Astrocyte (in vitro differentiated cells and primary cell): ENCODE measurements around the gene AGRN. TPM values are rescaled to one million over a fixed set of nuclear protein-coding genes. Genes with fewer than 3 reads are reported as not detected.

Experiments used
- DNase-seq: peaks from one replicate; pipeline ENCODE4 v3.0.0-alpha.2; 2010; ENCODE audit warnings: low read depth
- FAIRE-seq: peaks from 2 replicates; lab custom pipeline; 2011; peaks lifted over from hg19 to GRCh38; lab: Jason Lieb, UNC
- H2AFZ ChIP-seq: 2 replicates; pipeline ENCODE4 v1.6.0; 2012; ENCODE audit warnings: low read depth, low read length, inconsistent platforms
- H3K27ac ChIP-seq: 2 replicates; pipeline ENCODE4 v1.5.1; 2011; ENCODE audit warnings: low read depth, low read length, inconsistent platforms
- H3K27me3 ChIP-seq: 2 replicates; pipeline ENCODE4 v1.6.0; 2011; ENCODE audit warnings: low read length, inconsistent platforms; ENCODE audit not compliant: insufficient read depth
- H3K36me3 ChIP-seq: 2 replicates; pipeline ENCODE4 v1.5.1; 2011; ENCODE audit warnings: low read length, inconsistent platforms; ENCODE audit not compliant: insufficient read depth
- H3K4me1 ChIP-seq: 2 replicates; pipeline ENCODE4 v1.5.1; 2011; ENCODE audit warnings: low read length, inconsistent platforms; ENCODE audit not compliant: insufficient read depth
- H3K4me2 ChIP-seq: 2 replicates; pipeline ENCODE4 v1.6.0; 2012; ENCODE audit warnings: low read length, inconsistent platforms
- H3K4me3 ChIP-seq: 2 replicates; pipeline ENCODE4 v1.5.1; 2011; ENCODE audit warnings: low read depth, mild to moderate bottlenecking, low read length, inconsistent platforms; ENCODE audit not compliant: insufficient read depth
- H3K79me2 ChIP-seq: 2 replicates; pipeline ENCODE4 v1.6.0; 2012; ENCODE audit warnings: mild to moderate bottlenecking, low read length, inconsistent platforms; ENCODE audit not compliant: insufficient read depth
- H3K9ac ChIP-seq: 2 replicates; pipeline ENCODE4 v1.6.0; 2012; ENCODE audit warnings: mild to moderate bottlenecking, low read length, inconsistent platforms
- H3K9me3 ChIP-seq: 2 replicates; pipeline ENCODE4 v1.5.1; 2012; ENCODE audit warnings: low read depth, mild to moderate bottlenecking, low read length, inconsistent platforms; ENCODE audit not compliant: insufficient read depth
- H4K20me1 ChIP-seq: 2 replicates; pipeline ENCODE4 v1.6.0; 2012; ENCODE audit warnings: low read length, inconsistent platforms; ENCODE audit not compliant: insufficient read depth
- H3K27ac Mint-ChIP-seq: one replicate; pipeline ENCODE4 v1.8.0; 2021; ENCODE audit warnings: mild to moderate bottlenecking, mixed read lengths; ENCODE audit not compliant: unreplicated experiment
- H3K27me3 Mint-ChIP-seq: one replicate; pipeline ENCODE4 v1.8.0; 2021; ENCODE audit warnings: low read depth, mixed read lengths; ENCODE audit not compliant: unreplicated experiment
- H3K36me3 Mint-ChIP-seq: one replicate; pipeline ENCODE4 v1.8.0; 2021; ENCODE audit warnings: low read depth, mixed read lengths; ENCODE audit not compliant: unreplicated experiment
- H3K4me1 Mint-ChIP-seq: one replicate; pipeline ENCODE4 v1.8.0; 2021; ENCODE audit warnings: low read depth, mixed read lengths; ENCODE audit not compliant: unreplicated experiment
- H3K4me3 Mint-ChIP-seq: one replicate; pipeline ENCODE4 v1.8.0; 2021; ENCODE audit warnings: mild to moderate bottlenecking, moderate library complexity, mixed read lengths; ENCODE audit not compliant: unreplicated experiment
- H3K9me3 Mint-ChIP-seq: one replicate; pipeline ENCODE4 v1.8.0; 2021; ENCODE audit warnings: mild to moderate bottlenecking, mixed read lengths; ENCODE audit not compliant: unreplicated experiment
- EZH2 ChIP-seq: IDR thresholded peaks from 2 replicates; pipeline ENCODE4 v1.6.1; 2012; ENCODE audit warnings: mild to moderate bottlenecking, low read length, inconsistent platforms; ENCODE audit not compliant: insufficient read depth
- total RNA-seq: library from RNA; stranded (reverse); gene quantifications from 2 replicates; pipeline ENCODE4 v1.2.1, GENCODE V29; 2021
- TF ChIP-seq, protein P1 (sequence below): IDR thresholded peaks from 2 replicates; pipeline ENCODE4 v1.5.1; 2011; ENCODE audit warnings: low read depth, mild to moderate bottlenecking, inconsistent platforms, low read length, moderate library complexity; ENCODE audit not compliant: insufficient read depth

The AGRN gene
- total RNA-seq, 1 donor from 2014 or later = 589 TPM

DNA sequence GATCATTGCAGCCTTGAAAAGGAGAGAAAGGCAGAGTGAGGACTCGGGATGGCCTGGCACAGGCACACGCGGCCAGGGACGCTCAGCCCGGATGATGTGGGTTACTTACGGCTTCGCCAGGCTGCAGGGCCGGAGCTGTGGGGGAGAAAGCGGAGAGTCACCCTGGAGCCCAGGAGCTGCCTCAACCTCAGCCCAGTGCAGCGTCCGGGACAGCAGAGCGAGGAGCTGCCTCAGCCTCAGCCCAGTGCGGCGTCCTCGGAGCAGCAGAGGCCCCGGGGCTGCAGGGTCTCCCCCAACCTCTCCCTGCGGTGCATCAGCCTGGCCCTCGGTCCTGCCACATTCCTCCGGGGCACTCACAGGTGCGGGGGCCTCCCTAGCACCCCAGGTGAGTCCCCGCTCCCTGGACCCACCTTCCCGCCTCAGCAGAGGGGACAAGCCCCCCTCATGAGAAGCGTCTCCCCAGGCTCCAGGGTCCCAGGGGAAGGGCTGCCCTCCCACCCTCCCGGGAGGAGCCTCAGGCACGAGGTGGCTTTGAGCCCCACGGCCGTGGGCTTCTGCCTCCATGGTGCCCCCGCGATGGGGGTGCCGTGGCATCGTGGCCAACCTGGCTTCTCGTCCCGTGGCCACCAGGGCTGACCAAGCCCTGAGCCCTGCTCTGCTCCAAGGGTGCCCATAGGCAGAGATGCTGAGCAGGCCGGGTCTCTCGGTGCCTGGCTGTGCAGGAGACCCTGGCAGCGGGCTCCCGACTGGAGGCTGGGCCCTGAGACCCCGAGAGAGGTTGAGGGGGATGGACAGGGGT, 64.7 kb downstream of the AGRN start:
- no peaks in the 10 kb centered on the region for H3K27me3 ChIP-seq
- H2AFZ ChIP-seq = no peak overlapping the region
- no peaks in the 10 kb centered on the region for H3K9me3 ChIP-seq
- no peak overlapping the region for H3K4me2 ChIP-seq
- H3K4me1 ChIP-seq = peaks cover 8% of the 10 kb centered on the region
- H3K9me3 Mint-ChIP-seq = no peaks in the 10 kb centered on the region
- H3K4me1 Mint-ChIP-seq = no peaks in the 10 kb centered on the region
- H3K4me3 ChIP-seq = no peak overlapping the region
- no peaks in the 10 kb centered on the region for H4K20me1 ChIP-seq
- no peak overlapping the region for H3K27ac Mint-ChIP-seq
- no peak for DNase-seq
- no peak for TF ChIP-seq EZH2
- TF ChIP-seq, protein P1, sequence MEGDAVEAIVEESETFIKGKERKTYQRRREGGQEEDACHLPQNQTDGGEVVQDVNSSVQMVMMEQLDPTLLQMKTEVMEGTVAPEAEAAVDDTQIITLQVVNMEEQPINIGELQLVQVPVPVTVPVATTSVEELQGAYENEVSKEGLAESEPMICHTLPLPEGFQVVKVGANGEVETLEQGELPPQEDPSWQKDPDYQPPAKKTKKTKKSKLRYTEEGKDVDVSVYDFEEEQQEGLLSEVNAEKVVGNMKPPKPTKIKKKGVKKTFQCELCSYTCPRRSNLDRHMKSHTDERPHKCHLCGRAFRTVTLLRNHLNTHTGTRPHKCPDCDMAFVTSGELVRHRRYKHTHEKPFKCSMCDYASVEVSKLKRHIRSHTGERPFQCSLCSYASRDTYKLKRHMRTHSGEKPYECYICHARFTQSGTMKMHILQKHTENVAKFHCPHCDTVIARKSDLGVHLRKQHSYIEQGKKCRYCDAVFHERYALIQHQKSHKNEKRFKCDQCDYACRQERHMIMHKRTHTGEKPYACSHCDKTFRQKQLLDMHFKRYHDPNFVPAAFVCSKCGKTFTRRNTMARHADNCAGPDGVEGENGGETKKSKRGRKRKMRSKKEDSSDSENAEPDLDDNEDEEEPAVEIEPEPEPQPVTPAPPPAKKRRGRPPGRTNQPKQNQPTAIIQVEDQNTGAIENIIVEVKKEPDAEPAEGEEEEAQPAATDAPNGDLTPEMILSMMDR = no peak
- no peak overlapping the region for H3K4me3 Mint-ChIP-seq
- H3K27me3 Mint-ChIP-seq = peaks cover 2% of the 10 kb centered on the region
- H3K27ac ChIP-seq = no peak overlapping the region
- FAIRE-seq = no peak
- H3K79me2 ChIP-seq = no peaks in the 10 kb centered on the region
- H3K36me3 ChIP-seq = no peaks in the 10 kb centered on the region
- H3K36me3 Mint-ChIP-seq = peaks cover 4% of the 10 kb centered on the region
- H3K9ac ChIP-seq = no peak overlapping the region

DNA sequence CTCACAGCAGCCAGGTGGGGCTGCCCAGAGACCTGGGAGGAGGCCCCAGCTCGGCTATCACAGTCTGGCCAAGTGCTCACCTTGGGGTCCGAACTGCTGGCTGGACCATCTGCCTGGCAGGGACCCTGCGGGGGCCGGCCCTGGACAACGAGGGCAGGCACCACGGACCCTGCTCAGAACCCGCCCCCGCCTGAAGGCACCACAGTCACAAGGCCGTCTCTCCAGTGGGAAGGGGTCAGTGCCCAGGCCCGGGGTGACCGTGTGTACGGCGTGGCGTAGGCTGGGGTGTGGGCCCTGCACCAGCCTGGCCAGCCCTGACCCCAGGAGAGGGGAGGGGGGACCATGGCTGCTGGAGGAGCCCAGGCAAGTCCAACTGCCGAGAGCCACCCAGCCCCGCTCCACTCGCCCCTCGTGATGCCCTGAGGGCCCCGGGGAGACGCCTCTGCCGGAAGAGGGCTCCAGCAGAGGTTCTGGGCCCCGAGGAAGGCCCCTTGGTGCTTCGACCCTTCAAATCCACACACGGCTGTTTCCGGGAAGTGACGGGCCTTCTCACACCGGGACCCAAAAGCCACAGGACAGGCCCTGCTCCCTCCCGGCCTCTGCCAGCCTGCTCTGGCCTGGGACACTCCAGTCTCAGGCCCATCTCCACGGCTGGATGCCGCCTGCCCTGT, 65.4 kb downstream of the AGRN start:
- H4K20me1 ChIP-seq = no peaks in the 10 kb centered on the region
- H3K9ac ChIP-seq = no peak overlapping the region
- H3K79me2 ChIP-seq = no peaks in the 10 kb centered on the region
- H3K27ac ChIP-seq = no peak overlapping the region
- Mint-ChIP-seq H3K4me1 (no peaks in the 10 kb centered on the region), H3K36me3 (peaks cover 8% of the 10 kb centered on the region), H3K9me3 (no peaks in the 10 kb centered on the region), H3K27ac (no peak overlapping the region), H3K27me3 (peaks cover 2% of the 10 kb centered on the region), H3K4me3 (no peak overlapping the region)
- TF ChIP-seq, protein P1 = no peak
- no peak for TF ChIP-seq EZH2
- no peaks in the 10 kb centered on the region for H3K27me3 ChIP-seq
- H3K4me1 ChIP-seq = peaks cover under 1% of the 10 kb centered on the region
- no peak for DNase-seq
- no peaks in the 10 kb centered on the region for H3K36me3 ChIP-seq
- FAIRE-seq = no peak
- H2AFZ ChIP-seq = no peak overlapping the region
- H3K4me2 ChIP-seq = no peak overlapping the region
- H3K9me3 ChIP-seq = no peaks in the 10 kb centered on the region
- H3K4me3 ChIP-seq = no peak overlapping the region
